Chondrocyte (in vitro differentiated cells): ENCODE measurements around the gene USE1. TPM values are rescaled to one million over a fixed set of nuclear protein-coding genes. Genes with fewer than 3 reads are reported as not detected.
"Not testable (repeated sequence)": the region's sequence is repeated elsewhere in the genome, so short reads cannot be mapped to it uniquely, and the experiment has no call there.

Source experiments
- DNase-seq: peaks from one replicate; pipeline ENCODE4 v3.0.0; 2021; ENCODE audit warnings: mixed read lengths, low spot score
- H3K27ac Mint-ChIP-seq: one replicate; pipeline ENCODE4 v1.8.0; 2021; ENCODE audit warnings: mild to moderate bottlenecking, moderate library complexity, mixed read lengths; ENCODE audit not compliant: unreplicated experiment
- H3K27me3 Mint-ChIP-seq: 2 replicates; pipeline ENCODE4 v1.8.0; 2021; ENCODE audit warnings: low read depth, mixed read lengths
- H3K36me3 Mint-ChIP-seq: 2 replicates; pipeline ENCODE4 v1.8.0; 2021; ENCODE audit warnings: low read depth, mixed read lengths
- H3K4me1 Mint-ChIP-seq: 2 replicates; pipeline ENCODE4 v1.8.0; 2021; ENCODE audit warnings: low read depth, mild to moderate bottlenecking, mixed read lengths
- H3K4me3 Mint-ChIP-seq: one replicate; pipeline ENCODE4 v1.8.0; 2021; ENCODE audit warnings: mild to moderate bottlenecking, moderate library complexity, mixed read lengths; ENCODE audit not compliant: unreplicated experiment
- H3K9me3 Mint-ChIP-seq: 2 replicates; pipeline ENCODE4 v1.8.0; 2021; ENCODE audit warnings: low read depth, mixed read lengths
- CTCF ChIP-seq: fragments of 200-600 bp; sonication (generic); IDR thresholded peaks from 2 replicates; pipeline ENCODE4 v1.5.0; 2021; ENCODE audit warnings: antibody characterized with exemption, mild to moderate bottlenecking, moderate library complexity
- total RNA-seq: library from RNA; stranded (reverse); gene quantifications from 3 replicates; pipeline ENCODE4 v1.2.1, GENCODE V29; 2021

USE1 gene
- total RNA-seq, 1 donor from 2014 or later, result 29.9 TPM

GRCh38 chr19:17185590-17185989, 29.6 kb upstream of the USE1 start:
- Mint-ChIP-seq H3K4me1 (no peaks in the 10 kb centered on the region), H3K36me3 (peaks cover 35% of the 10 kb centered on the region), H3K9me3 (no peaks in the 10 kb centered on the region), H3K27me3 (no peaks in the 10 kb centered on the region), H3K27ac (no peak overlapping the region), H3K4me3 (no peak overlapping the region)
- DNase-seq, result no peak
- no peak for TF ChIP-seq CTCF

- peaks cover 40% of the 10 kb centered on the region for H3K36me3 Mint-ChIP-seq
- not testable (repeated sequence) for H3K4me3 Mint-ChIP-seq, H3K9me3 Mint-ChIP-seq, H3K4me1 Mint-ChIP-seq, H3K27me3 Mint-ChIP-seq, DNase-seq, H3K27ac Mint-ChIP-seq
These were observed 23.4 kb upstream of the USE1 start for GRCh38 chr19:17191736-17192135.

- DNase-seq, result no peak
- H3K27ac Mint-ChIP-seq, result no peak overlapping the region
These were observed 22.4 kb upstream of the USE1 start for GRCh38 chr19:17192751-17193150.

GRCh38 chr19:17194608-17195007, 20.5 kb upstream of the USE1 start:
- TF ChIP-seq CTCF, result no peak

More at GRCh38 chr19:17192751-17193150, 22.4 kb upstream of the USE1 start:
- TF ChIP-seq CTCF, result no peak
- H3K4me3 Mint-ChIP-seq, result no peak overlapping the region
- peaks cover 41% of the 10 kb centered on the region for H3K36me3 Mint-ChIP-seq
- H3K4me1 Mint-ChIP-seq, result no peaks in the 10 kb centered on the region
- no peaks in the 10 kb centered on the region for H3K9me3 Mint-ChIP-seq
- H3K27me3 Mint-ChIP-seq, result no peaks in the 10 kb centered on the region

GRCh38 chr19:17195106-17195505, 20.1 kb upstream of the USE1 start:
- H3K27ac Mint-ChIP-seq, result no peak overlapping the region
- DNase-seq, result no peak
- H3K4me3 Mint-ChIP-seq, result no peak overlapping the region
- peaks cover 49% of the 10 kb centered on the region for H3K36me3 Mint-ChIP-seq
- H3K4me1 Mint-ChIP-seq, result no peaks in the 10 kb centered on the region
- H3K9me3 Mint-ChIP-seq, result no peaks in the 10 kb centered on the region
- TF ChIP-seq CTCF, result no peak
- no peaks in the 10 kb centered on the region for H3K27me3 Mint-ChIP-seq

More at GRCh38 chr19:17194608-17195007, 20.5 kb upstream of the USE1 start:
- H3K27ac Mint-ChIP-seq, result no peak overlapping the region
- H3K9me3 Mint-ChIP-seq, result no peaks in the 10 kb centered on the region
- H3K4me1 Mint-ChIP-seq, result no peaks in the 10 kb centered on the region
- H3K36me3 Mint-ChIP-seq, result peaks cover 50% of the 10 kb centered on the region
- H3K27me3 Mint-ChIP-seq, result no peaks in the 10 kb centered on the region
- DNase-seq, result no peak
- H3K4me3 Mint-ChIP-seq, result no peak overlapping the region

GRCh38 chr19:17196610-17197009, 18.5 kb upstream of the USE1 start:
- no peaks in the 10 kb centered on the region for H3K9me3 Mint-ChIP-seq
- H3K27ac Mint-ChIP-seq, result no peak overlapping the region
- no peaks in the 10 kb centered on the region for H3K27me3 Mint-ChIP-seq
- peaks cover 47% of the 10 kb centered on the region for H3K36me3 Mint-ChIP-seq
- DNase-seq, result no peak
- H3K4me3 Mint-ChIP-seq, result no peak overlapping the region
- no peak for TF ChIP-seq CTCF
- no peaks in the 10 kb centered on the region for H3K4me1 Mint-ChIP-seq
